HepG2 (cell line): ENCODE results near the gene TFDP1.

Experiments
- CEBPB ChIP-seq: IDR thresholded peaks from 2 replicates; pipeline ENCODE4 v1.6.1; 2011; ENCODE audit warnings: low read depth, low read length, improper control_type of control experiment, borderline replicate concordance
- EP300 ChIP-seq, 3 experiments: sonication (generic) in 1 of 3; formaldehyde crosslinking in 1 of 3; IDR thresholded peaks; 2 replicates each; pipeline versions ENCODE4 v1.5.1 to v1.6.1; 2011 to 2020; ENCODE audit warnings: low read depth in 2 of 3, low read length in 2 of 3, borderline replicate concordance in 1 of 3, improper control_type of control experiment in 1 of 3, mild to moderate bottlenecking in 1 of 3, missing genetic modification reagents in 1 of 3, moderate library complexity in 1 of 3
- GABPA ChIP-seq, 2 experiments: IDR thresholded peaks; 2 replicates each; pipeline ENCODE4 v1.6.1; 2011 to 2016; ENCODE audit warnings: low read depth in 2 of 2, low read length in 1 of 2, missing biosample characterization in 1 of 2, missing genetic modification characterization in 1 of 2
- MAFK ChIP-seq, 2 experiments: IDR thresholded peaks in 1 of 2; conservative IDR thresholded peaks in 1 of 2; 2 replicates each; pipeline ENCODE4 v1.6.1; 2011; ENCODE audit warnings: improper control_type of control experiment in 2 of 2, low read length in 2 of 2
- POLR2AphosphoS5 ChIP-seq: IDR thresholded peaks from 2 replicates; pipeline ENCODE4 v1.6.1; 2012; ENCODE audit warnings: low read depth, low read length
- SMAD1 ChIP-seq: sonication (generic); formaldehyde crosslinking; IDR thresholded peaks from 2 replicates; pipeline ENCODE4 v1.4.0; 2020; ENCODE audit warnings: missing genetic modification reagents, low read depth, mild to moderate bottlenecking, borderline replicate concordance
- TCF7L2 ChIP-seq: IDR thresholded peaks from 2 replicates; pipeline ENCODE4 v1.6.1; 2011; ENCODE audit warnings: mild to moderate bottlenecking, low read depth, low read length, moderate library complexity
- ZBTB44 ChIP-seq: sonication (generic); formaldehyde crosslinking; IDR thresholded peaks from 2 replicates; pipeline ENCODE4 v1.4.0; 2020; ENCODE audit warnings: missing genetic modification reagents
- ZBTB49 ChIP-seq: sonication (generic); formaldehyde crosslinking; IDR thresholded peaks from 2 replicates; pipeline ENCODE4 v1.4.0; 2020; ENCODE audit warnings: missing genetic modification reagents, borderline replicate concordance
- ZNF780A ChIP-seq: sonication (generic); formaldehyde crosslinking; IDR thresholded peaks from 2 replicates; pipeline ENCODE4 v1.8.0; 2022; ENCODE audit warnings: mild to moderate bottlenecking, missing genetic modification reagents, moderate library complexity
- ZZZ3 ChIP-seq: sonication (generic); formaldehyde crosslinking; IDR thresholded peaks from 2 replicates; pipeline ENCODE4 v1.4.0; 2020; ENCODE audit warnings: missing genetic modification reagents, mild to moderate bottlenecking, borderline replicate concordance

DNA sequence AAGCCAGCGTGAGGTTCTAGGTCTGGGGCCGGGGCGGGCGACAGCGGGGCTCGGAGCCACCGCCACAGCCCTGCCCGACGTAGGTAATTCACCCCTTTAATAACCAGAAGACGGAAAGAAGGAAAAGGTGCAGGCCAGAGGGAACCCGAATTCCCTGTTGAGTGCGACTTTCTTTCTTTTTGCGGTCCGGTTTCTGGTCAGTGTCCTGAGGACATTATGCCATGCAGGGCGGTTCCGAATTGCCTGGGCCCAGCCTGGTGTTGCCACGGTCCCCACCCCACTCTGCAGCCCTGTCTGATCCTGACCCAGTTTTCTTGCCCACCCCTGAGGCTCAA lies 18.4 kb upstream of the TFDP1 start:
- TF ChIP-seq GABPA (IDR thresholded peaks at IDR 0.05; ENCODE audit: low read depth, low read length) (no peak), GABPA (CRISPR knock-in tag; IDR thresholded peaks at IDR 0.05; ENCODE audit: low read depth) (no peak), ZZZ3 (CRISPR knock-in tag) (no peak), EP300 (IDR thresholded peaks at IDR 0.05; ENCODE audit: low read depth in 2 of 2, low read length in 2 of 2) (no peak), EP300 (CRISPR knock-in tag; IDR thresholded peaks at IDR 0.05; ENCODE audit: borderline replicate concordance) (no peak), ZBTB49 (no peak), TCF7L2 (no peak), MAFK (conservative IDR thresholded peaks at IDR 0.05 in 1 of 2, IDR thresholded peaks at IDR 0.05 in 1 of 2; ENCODE audit: low read length in 2 of 2) (no peak), POLR2AphosphoS5 (no peak), ZNF780A (CRISPR knock-in tag) (no peak), CEBPB (no peak), SMAD1 (CRISPR knock-in tag) (no peak), ZBTB44 (CRISPR knock-in tag) (no peak)
